GM18951 (cell line): ENCODE measurements around the gene GNAI2.
"Not testable (repeated sequence)": the region's sequence is repeated elsewhere in the genome, so short reads cannot be mapped to it uniquely, and the experiment has no call there.

ENCODE experiments used
- POLR2A ChIP-seq: IDR thresholded peaks from 4 replicates; pipeline ENCODE4 v1.6.1; 2011; ENCODE audit warnings: mild to moderate bottlenecking; ENCODE audit not compliant: insufficient read length, insufficient read depth; ENCODE audit errors: extremely low read depth
- in situ Hi-C: fragments of 300-500 bp; cut with MboI; formaldehyde crosslinking; loops from one replicate; pipeline ENCODE4 v1.12.0; 2022; ENCODE audit warnings: low sequenced_read_pairs, mixed read lengths, inconsistent platforms; ENCODE audit not compliant: unreplicated experiment

GNAI2 gene

DNA sequence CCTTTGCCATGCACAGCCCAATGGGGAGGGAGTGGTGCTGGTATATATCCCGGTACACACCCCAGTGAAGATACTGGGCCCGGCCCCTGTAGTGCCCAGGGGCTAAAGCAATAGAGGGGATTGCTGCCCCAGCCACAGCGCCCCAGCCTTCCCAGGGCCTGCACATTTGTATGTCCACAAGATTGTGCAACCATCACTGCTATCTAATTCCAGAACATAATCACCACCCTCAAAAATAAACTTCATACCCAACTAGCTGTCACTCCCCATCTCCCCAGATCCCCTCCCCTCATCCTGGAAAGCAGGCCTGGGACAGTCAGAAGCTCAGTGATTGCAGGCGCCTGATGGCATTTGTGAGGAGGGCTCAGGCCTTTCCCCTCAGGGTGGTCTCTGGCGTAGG is 13.5 kb downstream of the GNAI2 start:
- no peak for TF ChIP-seq POLR2A
- in situ Hi-C loops, result no loop called here

- in situ Hi-C loops, result no loop called here
- TF ChIP-seq POLR2A, result no peak
Measured at GRCh38 chr3:50250514-50250913, 14.5 kb downstream of the GNAI2 start.

DNA sequence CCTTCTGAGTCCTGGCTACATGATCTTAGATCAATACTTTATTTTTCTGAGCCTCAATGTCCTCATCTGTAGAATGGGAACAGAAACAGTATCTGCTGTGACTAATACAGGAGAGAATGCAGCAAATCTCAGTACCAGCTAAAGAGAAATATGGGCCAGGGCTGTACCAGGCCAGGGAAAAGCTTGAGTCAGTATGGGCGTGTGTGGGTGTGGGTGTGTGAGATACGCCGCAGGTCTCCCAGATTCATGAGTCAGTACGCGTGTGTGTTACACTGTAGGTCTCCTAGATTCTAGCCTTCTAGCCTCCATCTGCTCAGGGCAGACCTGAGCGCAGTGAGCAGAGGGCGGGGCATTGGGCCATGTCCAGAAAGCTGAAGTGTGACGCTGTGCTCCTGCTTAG is 15.2 kb downstream of the GNAI2 start:
- in situ Hi-C loops, result no loop called here
- no peak for TF ChIP-seq POLR2A

DNA sequence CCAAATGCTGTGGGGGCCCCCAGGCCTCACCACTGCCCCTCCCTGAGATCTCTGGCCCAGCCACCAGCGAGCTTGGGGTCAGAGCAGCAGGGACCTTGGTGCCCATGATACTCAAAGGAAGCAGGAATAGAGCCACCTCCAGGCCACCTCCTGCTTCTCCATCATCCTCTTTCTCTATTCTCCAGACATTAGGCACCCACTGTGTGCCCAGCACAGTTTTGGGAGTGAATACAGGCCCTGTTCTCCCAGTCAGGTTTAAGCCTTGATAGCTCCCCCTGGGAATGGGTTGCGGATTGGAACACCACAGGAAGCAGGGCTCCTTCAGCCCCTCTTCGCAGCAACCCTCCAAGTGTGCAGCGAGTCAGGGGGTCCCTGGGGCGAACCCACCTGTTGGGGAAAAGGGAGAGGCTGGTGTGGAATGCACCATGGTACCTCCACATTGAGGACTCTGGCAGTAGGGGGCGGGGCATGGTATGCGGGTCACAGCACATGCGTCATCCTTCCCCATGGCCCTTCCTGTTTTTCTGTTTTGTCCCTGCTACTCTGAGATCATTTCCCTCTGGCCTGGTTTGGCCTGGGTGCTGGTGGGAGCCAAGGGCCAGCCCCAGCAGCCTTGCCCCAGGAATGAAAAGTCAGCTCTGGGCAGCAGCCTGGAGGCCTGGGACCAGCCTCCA is 18.7 kb downstream of the GNAI2 start:
- in situ Hi-C loops, result no loop called here
- TF ChIP-seq POLR2A, result no peak

GRCh38 chr3:50255251-50255615 is 19.2 kb downstream of the GNAI2 start:
- no peak for TF ChIP-seq POLR2A
- in situ Hi-C loops, result no loop called here

DNA sequence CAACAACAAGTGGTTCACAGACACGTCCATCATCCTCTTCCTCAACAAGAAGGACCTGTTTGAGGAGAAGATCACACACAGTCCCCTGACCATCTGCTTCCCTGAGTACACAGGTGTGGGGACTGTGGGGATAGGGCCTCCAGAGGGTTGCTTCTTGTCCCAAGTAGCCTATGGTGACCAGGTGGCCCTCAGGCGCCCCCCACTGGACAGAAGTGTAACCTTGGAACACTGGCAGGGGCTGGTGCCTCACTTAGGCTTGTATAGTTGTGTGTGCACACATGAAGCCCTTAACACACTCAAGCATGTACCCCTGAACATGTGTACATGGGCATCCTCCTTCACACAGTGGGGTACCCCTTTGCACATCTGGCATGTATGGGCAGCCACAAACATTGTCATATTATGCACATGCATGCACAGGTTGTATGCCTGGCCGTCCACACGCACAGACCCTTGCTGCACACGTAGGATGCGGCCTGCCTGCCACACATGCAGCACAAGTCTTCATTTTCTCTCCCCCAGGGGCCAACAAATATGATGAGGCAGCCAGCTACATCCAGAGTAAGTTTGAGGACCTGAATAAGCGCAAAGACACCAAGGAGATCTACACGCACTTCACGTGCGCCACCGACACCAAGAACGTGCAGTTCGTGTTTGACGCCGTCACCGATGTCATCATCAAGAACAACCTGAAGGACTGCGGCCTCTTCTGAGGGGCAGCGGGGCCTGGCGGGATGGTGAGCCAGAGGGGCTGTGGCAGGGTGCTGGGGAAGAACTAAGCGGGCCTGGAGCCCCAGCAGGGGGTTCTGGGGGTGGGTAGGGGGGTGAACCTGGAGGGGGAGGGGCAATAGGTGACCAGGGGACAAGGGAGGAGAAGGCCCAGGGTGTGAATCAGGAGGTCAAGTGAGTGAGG is 21.2 kb downstream of the GNAI2 start:
- in situ Hi-C loops, result no loop called here
- no peak for TF ChIP-seq POLR2A

DNA sequence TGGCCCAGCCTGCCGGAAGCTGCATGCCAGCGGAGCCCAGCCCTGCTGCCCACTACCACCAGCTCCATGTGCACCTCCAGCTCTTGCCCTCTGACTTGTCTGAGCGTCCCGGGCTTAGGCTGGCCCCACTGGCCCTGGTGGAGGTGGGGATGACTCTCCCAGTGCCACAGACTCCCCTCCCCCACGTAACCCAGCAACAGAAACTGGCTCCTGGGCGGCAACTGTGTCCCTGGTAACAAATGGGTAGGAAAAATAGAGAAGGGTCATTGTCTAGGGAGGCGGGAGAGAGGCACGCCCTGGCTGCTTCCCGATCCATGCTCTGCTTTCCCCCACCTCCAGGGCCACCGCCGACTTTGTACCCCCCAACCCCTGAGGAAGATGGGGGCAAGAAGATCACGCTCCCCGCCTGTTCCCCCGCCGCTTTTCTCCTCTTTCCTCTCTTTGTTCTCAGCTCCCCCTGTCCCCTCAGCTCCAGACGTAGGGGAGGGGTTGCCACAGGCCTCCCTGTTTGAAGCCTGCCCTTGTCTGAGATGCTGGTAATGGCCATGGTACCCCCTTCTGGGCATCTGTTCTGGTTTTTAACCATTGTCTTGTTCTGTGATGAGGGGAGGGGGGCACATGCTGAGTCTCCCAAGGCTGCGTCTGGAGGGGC is 22.2 kb downstream of the GNAI2 start:
- no peak for TF ChIP-seq POLR2A
- in situ Hi-C loops, result no loop called here

DNA sequence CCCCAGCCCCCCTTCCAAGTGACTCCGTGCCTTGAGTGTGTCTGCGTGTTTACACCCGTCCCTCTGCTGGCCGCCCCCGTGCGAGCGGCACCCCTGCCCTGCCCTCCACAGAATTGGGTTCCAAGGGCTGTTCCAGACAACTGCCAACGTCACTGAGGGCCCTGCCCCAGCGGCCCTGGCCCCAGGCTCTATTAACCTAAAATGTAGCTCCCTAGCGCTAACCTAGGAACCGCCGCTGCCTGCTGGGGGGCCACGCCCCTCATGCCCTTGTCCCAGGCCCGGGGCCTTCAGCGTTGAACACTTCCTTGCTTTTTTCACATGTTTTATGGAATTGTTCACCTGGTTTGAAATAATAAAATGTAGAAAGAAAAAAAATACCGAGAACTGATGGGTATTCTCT is 23.0 kb downstream of the GNAI2 start:
- TF ChIP-seq POLR2A, result no peak
- in situ Hi-C loops, result no loop called here

DNA sequence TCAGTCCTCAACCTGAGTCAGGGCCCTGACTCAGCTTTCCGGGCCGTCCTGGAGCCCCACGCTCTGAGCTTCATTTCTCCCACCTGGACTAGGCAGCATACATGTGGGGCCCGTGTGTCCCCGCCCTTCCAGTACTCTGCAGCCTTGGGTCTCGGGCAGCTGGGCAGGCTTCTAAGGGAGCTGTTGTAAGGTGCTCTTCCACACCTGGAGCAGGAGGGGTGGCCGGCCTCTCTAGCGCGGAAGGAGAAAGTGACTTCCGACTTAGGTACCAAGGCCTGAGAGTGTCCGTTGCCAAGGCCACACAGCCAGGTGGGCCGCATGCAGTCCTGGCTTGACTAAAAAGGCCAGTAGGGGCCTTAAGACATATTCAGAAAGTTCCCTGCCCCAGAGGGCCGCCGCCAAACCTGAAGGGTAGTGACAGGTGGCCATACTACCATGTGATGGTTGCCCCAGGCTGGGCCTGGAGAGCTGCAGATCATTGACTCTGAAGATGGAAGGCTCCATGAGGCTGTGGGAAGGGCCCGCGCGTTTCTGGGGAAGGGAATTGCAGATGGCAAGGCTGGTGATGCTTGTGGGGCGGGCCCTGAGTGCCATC is 23.5 kb downstream of the GNAI2 start:
- no peak for TF ChIP-seq POLR2A
- in situ Hi-C loops, result no loop called here

- peak; percentile 53 for TF ChIP-seq POLR2A
- in situ Hi-C loops, result no loop called here
Measured at GRCh38 chr3:50260027-50260941, 24.3 kb downstream of the GNAI2 start.

GRCh38 chr3:50260942-50261441 is 25.0 kb downstream of the GNAI2 start:
- in situ Hi-C loops, result no loop called here

GRCh38 chr3:50261505-50261904 is 25.5 kb downstream of the GNAI2 start:
- in situ Hi-C loops, result no loop called here
- TF ChIP-seq POLR2A, result no peak

More at GRCh38 chr3:50260942-50261441, 25.0 kb downstream of the GNAI2 start:
- TF ChIP-seq POLR2A, result no peak

- in situ Hi-C loops, result not testable (repeated sequence)
Measured at GRCh38 chr3:50262200-50262599, 26.2 kb downstream of the GNAI2 start.
